A549 (cell line): ENCODE results near the gene GRXCR2.

Experiments used
- CHD2 ChIP-seq: fragments of 150-350 bp; IDR thresholded peaks from 2 replicates; pipeline ENCODE4 v1.6.1; 2014; ENCODE audit warnings: low read length; ENCODE audit not compliant: partially characterized antibody
- CTCF ChIP-seq: fragments of >200 bp; sonication (Bioruptor Twin); formaldehyde crosslinking; IDR thresholded peaks from 3 replicates; pipeline ENCODE4 v1.5.1; 2016
- EP300 ChIP-seq, 2 experiments: fragments of >200 bp; sonication (Bioruptor Twin); formaldehyde crosslinking; IDR thresholded peaks; 2 replicates in 1 of 2; 3 replicates in 1 of 2; pipeline ENCODE4 v1.6.1; 2016 to 2017
- GATA3 ChIP-seq: IDR thresholded peaks from 2 replicates; pipeline ENCODE4 v1.6.1; 2012; ENCODE audit warnings: borderline replicate concordance
- JUN ChIP-seq, 2 experiments: fragments of >200 bp; sonication (Bioruptor Twin); formaldehyde crosslinking; IDR thresholded peaks; 2 replicates in 1 of 2; 3 replicates in 1 of 2; pipeline ENCODE4 v1.6.1; 2016 to 2017
- JUNB ChIP-seq: fragments of >200 bp; sonication (Bioruptor Twin); formaldehyde crosslinking; IDR thresholded peaks from 2 replicates; pipeline ENCODE4 v1.6.1; 2016
- KDM1A ChIP-seq: fragments of 200-600 bp; sonication (generic); IDR thresholded peaks from 2 replicates; pipeline ENCODE4 v1.6.1; 2016; ENCODE audit warnings: low read depth, mild to moderate bottlenecking
- MAZ ChIP-seq: fragments of 150-350 bp; IDR thresholded peaks from 2 replicates; pipeline ENCODE4 v1.6.1; 2014; ENCODE audit warnings: antibody characterized with exemption, low read depth, low read length, borderline replicate concordance
- POLR2A ChIP-seq: IDR thresholded peaks from 2 replicates; pipeline ENCODE4 v1.6.1; 2012; ENCODE audit warnings: mild to moderate bottlenecking, low read length
- POLR2AphosphoS2 ChIP-seq: conservative IDR thresholded peaks from 2 replicates; pipeline ENCODE4 v1.6.1; 2012; ENCODE audit warnings: low read length, improper control_type of control experiment, inconsistent platforms
- REST ChIP-seq: fragments of 200-600 bp; sonication (generic); IDR thresholded peaks from 2 replicates; pipeline ENCODE4 v1.6.1; 2016; ENCODE audit warnings: antibody characterized with exemption, mild to moderate bottlenecking, moderate library complexity
- SMC3 ChIP-seq: fragments of >200 bp; sonication (Bioruptor Twin); formaldehyde crosslinking; IDR thresholded peaks from 3 replicates; pipeline ENCODE4 v1.6.1; 2018; ENCODE audit warnings: inconsistent platforms

- no peak for TF ChIP-seq CTCF
- no peak for TF ChIP-seq GATA3
- no peak for TF ChIP-seq REST
- TF ChIP-seq EP300 (IDR thresholded peaks at IDR 0.05) = no peak
- TF ChIP-seq JUNB = no peak
- TF ChIP-seq MAZ = no peak
- TF ChIP-seq POLR2A = no peak
- no peak for TF ChIP-seq SMC3
- TF ChIP-seq JUN (IDR thresholded peaks at IDR 0.05) = no peak
- no peak for TF ChIP-seq CHD2
- TF ChIP-seq KDM1A = no peak
- no peak for TF ChIP-seq POLR2AphosphoS2
Measured at GRCh38 chr5:145898171-145898570, 25.4 kb upstream of the GRXCR2 start.
